HCT116 (cell line): Measurements from ENCODE around the gene PCDHGB2. TPM values are rescaled to one million over a fixed set of nuclear protein-coding genes. Genes with fewer than 3 reads are reported as not detected.
"Not testable (repeated sequence)": the region's sequence is repeated elsewhere in the genome, so short reads cannot be mapped to it uniquely, and the experiment has no call there.

Experiments used
- ATAC-seq: fragments of 200-7000 bp; cut with Tn5 transposase; 2 replicates; pipeline ENCODE4 v1.9.1; 2020; ENCODE audit warnings: mild to moderate bottlenecking, moderate library complexity
- BruUV-seq: library from RNA; stranded (reverse); fragments of 400-500 nt; replicated peaks from 2 replicates; lab custom pipeline; 2021; lab: Mats Ljungman, UMichigan
- CTCF ChIA-PET: fragments of 300-600 bp; sonication (Branson Sonifier 250); formaldehyde crosslinking; loops from one replicate; lab custom pipeline; 2021; ENCODE audit warnings: antibody characterized with exemption; lab: Charles Lee
- POLR2A ChIA-PET: fragments of 300-600, 350-600 bp; sonication (Branson Sonifier 250); formaldehyde crosslinking; loops from one replicate; lab custom pipeline; 2021; ENCODE audit warnings: antibody characterized with exemption; lab: Charles Lee
- RAD21 ChIA-PET, 2 experiments: fragments of 300-600 bp; sonication (Branson Sonifier 250); formaldehyde crosslinking; loops; one replicate each; lab custom pipeline; 2023; ENCODE audit warnings: low total read pairs in 2 of 2; ENCODE audit not compliant: uncharacterized antibody in 2 of 2, unreplicated experiment in 2 of 2, low non-redundant PET in 1 of 2; lab: Charles Lee
- DNase-seq: peaks from one replicate; pipeline ENCODE4 v3.0.0-alpha.2; 2010; ENCODE audit warnings: low read depth, low spot score
- H2AFZ ChIP-seq: fragments of 200-600 bp; shearing (Covaris generic), sonication (generic); 2 replicates; pipeline ENCODE4 v1.6.1; 2017; ENCODE audit warnings: low read depth, mixed run types, mixed read lengths, antibody characterized with exemption, low read length; ENCODE audit not compliant: poor library complexity, severe bottlenecking
- H3K27ac ChIP-seq: 2 replicates; pipeline ENCODE4 v1.5.1; 2012; ENCODE audit warnings: low read depth, low read length
- H3K27me3 ChIP-seq: fragments of 200-600 bp; sonication (generic); 2 replicates; pipeline ENCODE4 v1.6.1; 2016; ENCODE audit warnings: mixed run types, low read length, mixed read lengths; ENCODE audit not compliant: insufficient read depth
- H3K36me3 ChIP-seq, 2 experiments: fragments of 200-500 bp in 1 of 2; fragments of 200-600 bp in 1 of 2; sonication (Bioruptor generic) in 1 of 2; sonication (generic) in 1 of 2; 2 replicates each; pipeline versions ENCODE4 v1.5.1 to v1.6.1; 2014 to 2016; ENCODE audit warnings: low read length in 2 of 2, inconsistent platforms in 1 of 2, mixed read lengths in 1 of 2, mixed run types in 1 of 2; ENCODE audit not compliant: insufficient read depth in 2 of 2, control insufficient read depth in 1 of 2
- H3K4me1 ChIP-seq, 2 experiments: fragments of 200-600 bp in 1 of 2; sonication (generic) in 1 of 2; 2 replicates each; pipeline versions ENCODE4 v1.5.1 to v1.6.1; 2012 to 2017; ENCODE audit warnings: low read length in 2 of 2, inconsistent platforms in 1 of 2, mild to moderate bottlenecking in 1 of 2, mixed read lengths in 1 of 2, mixed run types in 1 of 2, moderate library complexity in 1 of 2; ENCODE audit not compliant: insufficient read depth in 2 of 2, control insufficient read depth in 1 of 2
- H3K4me2 ChIP-seq: fragments of 200-600 bp; sonication (generic); 2 replicates; pipeline ENCODE4 v1.6.1; 2017; ENCODE audit warnings: mixed run types, low read length, mixed read lengths
- H3K4me3 ChIP-seq, 2 experiments: fragments of 200-600 bp in 1 of 2; sonication (generic) in 1 of 2; replicated peaks in 1 of 2; 2 replicates each; pipeline ENCODE4 v1.5.1; 2011 to 2016; ENCODE audit warnings: low read length in 2 of 2, control low read depth in 1 of 2, low read depth in 1 of 2, mild to moderate bottlenecking in 1 of 2, mixed read lengths in 1 of 2, mixed run types in 1 of 2
- H3K79me2 ChIP-seq: fragments of 200-600 bp; sonication (generic); 2 replicates; pipeline ENCODE4 v1.6.1; 2017; ENCODE audit warnings: mild to moderate bottlenecking, mixed run types, low read length, moderate library complexity, mixed read lengths; ENCODE audit not compliant: insufficient read depth
- H3K9ac ChIP-seq: fragments of 200-600 bp; sonication (generic); 2 replicates; pipeline ENCODE4 v1.6.1; 2016; ENCODE audit warnings: low read length, mixed read lengths
- H3K9me2 ChIP-seq: fragments of 200-600 bp; sonication (generic), shearing (Covaris generic); 2 replicates; pipeline ENCODE4 v1.6.1; 2017; ENCODE audit warnings: mixed run types, mild to moderate bottlenecking, moderate library complexity; ENCODE audit not compliant: insufficient read depth
- H3K9me3 ChIP-seq, 2 experiments: fragments of 200-500 bp in 1 of 2; fragments of 200-600 bp in 1 of 2; sonication (Bioruptor generic) in 1 of 2; sonication (generic) in 1 of 2; 2 replicates each; pipeline ENCODE4 v1.6.1; 2014 to 2017; ENCODE audit warnings: low read length in 2 of 2, mixed read lengths in 2 of 2, inconsistent platforms in 1 of 2, low read depth in 1 of 2, mild to moderate bottlenecking in 1 of 2, mixed run types in 1 of 2, moderate library complexity in 1 of 2; ENCODE audit not compliant: control insufficient read depth in 1 of 2, insufficient read depth in 1 of 2
- H4K20me1 ChIP-seq: fragments of 200-600 bp; sonication (generic), shearing (Covaris generic); 2 replicates; pipeline ENCODE4 v1.6.1; 2017; ENCODE audit warnings: mixed run types, mild to moderate bottlenecking, moderate library complexity; ENCODE audit not compliant: insufficient read depth
- CBX3 ChIP-seq: IDR thresholded peaks from 2 replicates; pipeline ENCODE4 v1.6.1; 2012; ENCODE audit warnings: low read depth
- CTCF ChIP-seq, 3 experiments: fragments of 200-600 bp in 1 of 3; sonication (generic) in 1 of 3; IDR thresholded peaks in 2 of 3; conservative IDR thresholded peaks in 1 of 3; 2 replicates each; pipeline ENCODE4 v1.5.1; 2012 to 2017; ENCODE audit warnings: low read depth in 2 of 3, low read length in 2 of 3, antibody characterized with exemption in 1 of 3, borderline replicate concordance in 1 of 3, control low read depth in 1 of 3, mild to moderate bottlenecking in 1 of 3, mixed read lengths in 1 of 3, mixed run types in 1 of 3, moderate library complexity in 1 of 3; ENCODE audit not compliant: insufficient read depth in 1 of 3
- ELF1 ChIP-seq: IDR thresholded peaks from 2 replicates; pipeline ENCODE4 v1.6.1; 2012; ENCODE audit warnings: low read depth, borderline replicate concordance
- RAD21 ChIP-seq: IDR thresholded peaks from 2 replicates; pipeline ENCODE4 v1.6.1; 2012; ENCODE audit warnings: low read depth, mild to moderate bottlenecking
- TCF7L2 ChIP-seq: IDR thresholded peaks from 2 replicates; pipeline ENCODE4 v1.7.0; 2011; ENCODE audit warnings: borderline replicate concordance, inconsistent platforms; ENCODE audit not compliant: insufficient read depth, insufficient read length; ENCODE audit errors: extremely low read depth
- ZBTB33 ChIP-seq: IDR thresholded peaks from 2 replicates; pipeline ENCODE4 v1.6.1; 2011; ENCODE audit warnings: mild to moderate bottlenecking, low read length, moderate library complexity; ENCODE audit not compliant: insufficient replicate concordance; ENCODE audit errors: extremely low read depth
- ZFX ChIP-seq: fragments of 450-650 bp; IDR thresholded peaks from 2 replicates; pipeline ENCODE4 v1.6.1; 2017
- intact Hi-C: fragments of 100-400 bp; cut with micrococcal nuclease; formaldehyde crosslinking; loops from 2 replicates; pipeline ENCODE4 v1.10.0; 2022
- total RNA-seq: library from RNA; stranded (reverse); gene quantifications from one replicate; pipeline ENCODE4 v1.2.1, GENCODE V29; 2021; ENCODE audit not compliant: unreplicated experiment
- TF ChIP-seq, protein P1 (sequence below): IDR thresholded peaks from 2 replicates; pipeline ENCODE4 v1.6.1; 2012; ENCODE audit warnings: low read depth
- TF ChIP-seq, protein P2 (sequence below): IDR thresholded peaks from 2 replicates; pipeline ENCODE4 v1.6.1; 2012

Gene PCDHGB2
- total RNA-seq, 1 experiment from 2014 or later, result 0.34 TPM

DNA sequence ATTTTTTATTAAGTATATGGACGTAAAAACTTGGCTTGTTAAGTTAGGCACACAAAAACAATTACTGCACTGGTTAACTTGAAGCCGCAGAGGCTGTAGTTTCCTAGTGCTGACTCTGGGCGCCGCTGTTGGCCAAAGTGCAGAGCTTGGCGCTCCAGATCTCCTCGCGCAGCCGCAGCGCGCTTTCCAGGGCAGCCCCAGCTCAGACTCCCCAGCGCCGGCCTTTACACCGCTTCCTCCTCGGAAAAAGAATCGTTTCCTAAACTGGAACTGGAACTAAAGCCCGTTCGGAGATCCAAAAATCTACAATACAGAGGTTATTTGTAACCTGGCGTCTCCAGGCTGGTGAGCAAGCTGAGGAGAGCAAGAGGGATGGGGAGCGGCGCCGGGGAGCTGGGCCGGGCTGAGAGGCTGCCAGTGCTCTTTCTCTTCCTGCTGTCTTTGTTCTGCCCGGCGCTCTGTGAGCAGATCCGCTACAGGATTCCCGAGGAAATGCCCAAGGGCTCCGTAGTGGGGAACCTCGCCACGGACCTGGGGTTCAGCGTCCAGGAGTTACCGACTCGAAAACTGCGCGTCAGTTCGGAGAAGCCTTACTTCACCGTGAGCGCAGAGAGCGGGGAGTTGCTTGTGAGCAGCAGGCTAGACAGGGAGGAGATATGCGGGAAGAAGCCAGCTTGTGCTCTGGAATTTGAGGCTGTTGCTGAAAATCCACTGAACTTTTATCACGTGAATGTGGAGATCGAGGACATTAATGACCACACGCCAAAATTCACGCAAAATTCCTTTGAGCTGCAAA, 38.2 kb downstream of the PCDHGB2 start, which contains the start of gene PCDHGB5:
PCDHGB5 (plus strand) TSS at position 192 of the 796 bp plus-strand sequence; CDS start at position 373, 181 bp downstream.
- H2AFZ ChIP-seq, H3K4me2 ChIP-seq, H3K4me3 ChIP-seq, H3K4me1 ChIP-seq, H3K36me3 ChIP-seq, H3K9ac ChIP-seq, RAD21 ChIA-PET, ATAC-seq, H3K27ac ChIP-seq, BruUV-seq, intact Hi-C loops, DNase-seq, H3K9me2 ChIP-seq, POLR2A ChIA-PET, H4K20me1 ChIP-seq, H3K79me2 ChIP-seq, H3K9me3 ChIP-seq, H3K27me3 ChIP-seq: not testable (repeated sequence)
- CTCF ChIA-PET, result interaction anchor here (1.3 kb wide), 1 partner anchor 15 kb away, joined by 4 read pairs; the partner anchor contains the start of gene PCDHGA10

DNA sequence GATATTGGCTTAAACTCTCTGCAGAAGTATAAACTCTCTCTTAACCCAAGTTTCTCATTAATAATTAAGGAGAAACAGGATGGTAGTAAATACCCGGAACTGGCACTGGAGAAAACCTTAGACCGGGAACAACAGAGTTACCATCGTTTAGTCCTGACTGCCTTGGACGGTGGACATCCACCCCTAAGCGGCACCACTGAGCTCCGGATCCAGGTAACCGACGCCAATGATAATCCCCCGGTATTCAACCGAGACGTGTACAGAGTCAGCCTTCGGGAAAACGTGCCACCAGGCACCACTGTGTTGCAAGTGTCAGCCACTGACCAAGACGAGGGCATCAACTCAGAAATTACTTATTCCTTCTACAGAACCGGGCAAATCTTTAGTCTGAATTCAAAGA, 38.8 kb downstream of the PCDHGB2 start:
- no peak overlapping the region for H3K27ac ChIP-seq
- intact Hi-C loops, result no loop called here
- H3K27me3 ChIP-seq, result no peaks in the 10 kb centered on the region
- H3K4me3 ChIP-seq, result no peak overlapping the region
- no peaks in the 10 kb centered on the region for H3K36me3 ChIP-seq
- no peak overlapping the region for H2AFZ ChIP-seq
- no peaks in the 10 kb centered on the region for H3K4me1 ChIP-seq
- no peaks in the 10 kb centered on the region; a peak in 1 of 4 replicates for H3K9me3 ChIP-seq
- H3K4me2 ChIP-seq, result no peak overlapping the region
- no peak overlapping the region for H3K9ac ChIP-seq
- BruUV-seq, result no TSS peak
- ChIA-PET RAD21 (no interaction called here), CTCF (no interaction called here), POLR2A (no interaction called here)
- ATAC-seq (no peak), DNase-seq (no peak)
- no peaks in the 10 kb centered on the region for H4K20me1 ChIP-seq
- H3K9me2 ChIP-seq, result no peaks in the 10 kb centered on the region
- H3K79me2 ChIP-seq, result no peaks in the 10 kb centered on the region
- TF ChIP-seq, protein P1, sequence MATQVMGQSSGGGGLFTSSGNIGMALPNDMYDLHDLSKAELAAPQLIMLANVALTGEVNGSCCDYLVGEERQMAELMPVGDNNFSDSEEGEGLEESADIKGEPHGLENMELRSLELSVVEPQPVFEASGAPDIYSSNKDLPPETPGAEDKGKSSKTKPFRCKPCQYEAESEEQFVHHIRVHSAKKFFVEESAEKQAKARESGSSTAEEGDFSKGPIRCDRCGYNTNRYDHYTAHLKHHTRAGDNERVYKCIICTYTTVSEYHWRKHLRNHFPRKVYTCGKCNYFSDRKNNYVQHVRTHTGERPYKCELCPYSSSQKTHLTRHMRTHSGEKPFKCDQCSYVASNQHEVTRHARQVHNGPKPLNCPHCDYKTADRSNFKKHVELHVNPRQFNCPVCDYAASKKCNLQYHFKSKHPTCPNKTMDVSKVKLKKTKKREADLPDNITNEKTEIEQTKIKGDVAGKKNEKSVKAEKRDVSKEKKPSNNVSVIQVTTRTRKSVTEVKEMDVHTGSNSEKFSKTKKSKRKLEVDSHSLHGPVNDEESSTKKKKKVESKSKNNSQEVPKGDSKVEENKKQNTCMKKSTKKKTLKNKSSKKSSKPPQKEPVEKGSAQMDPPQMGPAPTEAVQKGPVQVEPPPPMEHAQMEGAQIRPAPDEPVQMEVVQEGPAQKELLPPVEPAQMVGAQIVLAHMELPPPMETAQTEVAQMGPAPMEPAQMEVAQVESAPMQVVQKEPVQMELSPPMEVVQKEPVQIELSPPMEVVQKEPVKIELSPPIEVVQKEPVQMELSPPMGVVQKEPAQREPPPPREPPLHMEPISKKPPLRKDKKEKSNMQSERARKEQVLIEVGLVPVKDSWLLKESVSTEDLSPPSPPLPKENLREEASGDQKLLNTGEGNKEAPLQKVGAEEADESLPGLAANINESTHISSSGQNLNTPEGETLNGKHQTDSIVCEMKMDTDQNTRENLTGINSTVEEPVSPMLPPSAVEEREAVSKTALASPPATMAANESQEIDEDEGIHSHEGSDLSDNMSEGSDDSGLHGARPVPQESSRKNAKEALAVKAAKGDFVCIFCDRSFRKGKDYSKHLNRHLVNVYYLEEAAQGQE, result no peak
- no peak for TF ChIP-seq ZBTB33
- TF ChIP-seq CTCF (IDR thresholded peaks at IDR 0.05 in 2 of 3, conservative IDR thresholded peaks at IDR 0.05 in 1 of 3; ENCODE audit: borderline replicate concordance in 1 of 3, insufficient read depth in 1 of 3, low read depth in 2 of 3, low read length in 2 of 3), result no peak
- no peak for TF ChIP-seq RAD21
- TF ChIP-seq ZFX, result no peak
- TF ChIP-seq TCF7L2, result no peak
- TF ChIP-seq CBX3, result no peak
- no peak for TF ChIP-seq ELF1
- TF ChIP-seq, protein P2, sequence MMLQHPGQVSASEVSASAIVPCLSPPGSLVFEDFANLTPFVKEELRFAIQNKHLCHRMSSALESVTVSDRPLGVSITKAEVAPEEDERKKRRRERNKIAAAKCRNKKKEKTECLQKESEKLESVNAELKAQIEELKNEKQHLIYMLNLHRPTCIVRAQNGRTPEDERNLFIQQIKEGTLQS, result no peak
